Coronary artery (tissue), 2 donors: ENCODE results near the gene DBNL.

Experiments
- DNase-seq: peaks from one replicate; pipeline ENCODE4 v3.0.0-alpha.2; 2017; ENCODE audit warnings: low spot score
- H3K27ac ChIP-seq, 2 donors: fragments of 200-600 bp; sonication (generic); one replicate each; pipeline ENCODE4 v1.5.1; 2016 to 2019
- H3K4me3 ChIP-seq: fragments of 200-600 bp; sonication (generic); 2 replicates; pipeline ENCODE4 v1.5.1; 2016; ENCODE audit warnings: mild to moderate bottlenecking, moderate library complexity
- CTCF ChIP-seq: fragments of 200-600 bp; sonication (generic); IDR thresholded peaks from one replicate; pipeline ENCODE4 v1.5.1; 2019; ENCODE audit warnings: antibody characterized with exemption

Gene DBNL

GRCh38 chr7:44057849-44058758 is 13.6 kb downstream of the DBNL start:
- no peak for TF ChIP-seq CTCF
- no peak overlapping the region for H3K4me3 ChIP-seq
- H3K27ac ChIP-seq, result no peak overlapping the region
- DNase-seq, result peak; percentile 61

DNA sequence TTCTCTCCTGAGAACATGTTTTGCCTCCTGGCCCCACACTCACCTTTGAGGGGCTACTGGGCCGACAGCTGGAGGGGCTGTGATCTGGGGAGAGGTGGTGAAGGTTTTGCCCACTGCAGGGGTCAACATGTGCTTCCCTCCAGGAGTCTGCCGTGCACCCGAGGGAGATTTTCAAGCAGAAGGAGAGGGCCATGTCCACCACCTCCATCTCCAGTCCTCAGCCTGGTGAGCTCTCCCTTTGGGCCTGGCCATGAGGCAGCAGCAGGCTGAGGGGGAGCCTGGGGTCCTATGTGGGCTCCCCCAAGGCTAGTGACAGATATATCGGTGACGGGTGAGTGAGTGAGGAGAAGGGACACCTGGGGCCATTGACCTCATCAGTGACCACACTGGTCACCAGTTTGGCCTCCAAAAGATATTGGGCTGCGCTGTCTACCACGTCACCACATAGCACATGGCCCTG is 14.3 kb downstream of the DBNL start:
- no peak overlapping the region for H3K4me3 ChIP-seq
- no peak overlapping the region for H3K27ac ChIP-seq
- DNase-seq, result peak; percentile 57
- no peak for TF ChIP-seq CTCF

DNA sequence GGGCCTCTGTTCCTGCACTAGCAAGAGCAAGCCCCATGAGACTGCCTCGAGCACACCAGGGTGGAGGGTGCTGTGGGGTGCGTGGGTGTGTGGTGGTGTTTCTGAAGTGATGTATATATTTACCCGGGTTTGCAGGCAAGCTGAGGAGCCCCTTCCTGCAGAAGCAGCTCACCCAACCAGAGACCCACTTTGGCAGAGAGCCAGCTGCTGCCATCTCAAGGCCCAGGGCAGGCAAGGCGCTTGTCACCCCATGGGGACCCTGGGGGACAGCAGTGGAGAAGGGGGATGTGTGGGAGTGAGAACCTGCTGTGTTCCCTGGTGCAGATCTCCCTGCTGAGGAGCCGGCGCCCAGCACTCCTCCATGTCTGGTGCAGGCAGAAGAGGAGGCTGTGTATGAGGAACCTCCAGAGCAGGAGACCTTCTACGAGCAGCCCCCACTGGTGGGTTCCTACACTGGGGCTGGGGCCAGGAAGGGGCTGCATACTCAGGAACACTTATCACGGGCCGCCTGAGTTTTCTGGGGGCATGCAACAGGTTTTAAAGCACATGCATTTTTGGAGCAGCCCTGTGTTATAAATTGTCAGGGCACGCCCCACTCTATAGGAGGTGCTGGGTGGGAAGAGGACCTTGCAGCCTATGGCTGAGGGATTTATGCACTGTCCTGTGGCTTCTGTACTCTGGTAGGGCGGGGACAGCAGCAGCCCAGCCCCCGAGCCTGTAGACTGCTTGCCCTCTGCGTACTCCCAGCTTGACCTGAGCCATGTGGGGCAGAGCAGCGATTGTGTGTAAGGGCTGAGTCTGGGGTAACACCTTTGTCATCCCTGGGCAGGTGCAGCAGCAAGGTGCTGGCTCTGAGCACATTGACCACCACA is 15.0 kb downstream of the DBNL start:
- H3K4me3 ChIP-seq, result no peak overlapping the region
- no peak overlapping the region for H3K27ac ChIP-seq
- TF ChIP-seq CTCF, result no peak
- DNase-seq, result peak; percentile 58

- Histone ChIP-seq H3K27ac (no peak overlapping the region), H3K4me3 (no peak overlapping the region)
- TF ChIP-seq CTCF, result no peak
- peak; percentile 56 for DNase-seq
These were observed 15.8 kb downstream of the DBNL start for GRCh38 chr7:44060091-44060947.

DNA sequence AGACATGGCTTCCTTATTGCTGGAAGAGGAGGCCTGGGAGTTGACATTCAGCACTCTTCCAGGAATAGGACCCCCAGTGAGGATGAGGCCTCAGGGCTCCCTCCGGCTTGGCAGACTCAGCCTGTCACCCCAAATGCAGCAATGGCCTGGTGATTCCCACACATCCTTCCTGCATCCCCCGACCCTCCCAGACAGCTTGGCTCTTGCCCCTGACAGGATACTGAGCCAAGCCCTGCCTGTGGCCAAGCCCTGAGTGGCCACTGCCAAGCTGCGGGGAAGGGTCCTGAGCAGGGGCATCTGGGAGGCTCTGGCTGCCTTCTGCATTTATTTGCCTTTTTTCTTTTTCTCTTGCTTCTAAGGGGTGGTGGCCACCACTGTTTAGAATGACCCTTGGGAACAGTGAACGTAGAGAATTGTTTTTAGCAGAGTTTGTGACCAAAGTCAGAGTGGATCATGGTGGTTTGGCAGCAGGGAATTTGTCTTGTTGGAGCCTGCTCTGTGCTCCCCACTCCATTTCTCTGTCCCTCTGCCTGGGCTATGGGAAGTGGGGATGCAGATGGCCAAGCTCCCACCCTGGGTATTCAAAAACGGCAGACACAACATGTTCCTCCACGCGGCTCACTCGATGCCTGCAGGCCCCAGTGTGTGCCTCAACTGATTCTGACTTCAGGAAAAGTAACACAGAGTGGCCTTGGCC is 16.6 kb downstream of the DBNL start:
- Histone ChIP-seq H3K27ac (no peak overlapping the region), H3K4me3 (no peak overlapping the region)
- no peak for TF ChIP-seq CTCF
- peak; percentile 70 for DNase-seq

DNA sequence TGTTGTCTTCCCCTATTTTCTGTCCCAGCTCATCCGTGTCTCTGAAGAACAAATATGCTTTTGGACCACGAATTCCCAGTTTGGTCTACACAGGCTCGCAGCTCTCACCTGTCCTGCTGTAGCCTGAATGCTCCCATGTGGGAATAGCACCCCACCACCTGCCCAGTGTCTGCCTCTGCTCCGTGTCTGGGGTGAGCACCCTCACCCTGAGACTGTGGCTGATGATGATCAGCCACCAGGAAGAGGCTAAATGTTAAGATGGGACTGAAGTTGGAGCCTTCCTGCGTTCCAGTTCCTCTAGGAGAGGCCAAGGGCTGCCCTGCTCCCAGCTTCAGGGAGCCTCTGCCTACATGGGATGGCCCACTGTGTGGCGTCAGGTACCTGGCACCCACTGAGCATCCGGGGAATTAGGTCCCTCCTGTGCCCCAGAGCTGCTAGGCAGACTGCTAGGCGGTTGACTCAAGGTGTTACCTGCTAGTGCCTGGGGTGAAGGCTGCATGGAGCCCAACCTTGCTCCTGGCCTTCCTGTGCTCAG is 17.2 kb downstream of the DBNL start:
- no peak overlapping the region for H3K27ac ChIP-seq
- no peak for TF ChIP-seq CTCF
- no peak overlapping the region for H3K4me3 ChIP-seq
- DNase-seq, result peak; percentile 65
